Fibroblast of the aortic adventitia (primary cell): ENCODE measurements around the gene TENT4B. TPM values are rescaled to one million over a fixed set of nuclear protein-coding genes. Genes with fewer than 3 reads are reported as not detected.
A peak's percentile ranks its signal among the peaks of the same experiment; 100 is the strongest.

Source experiments
- DNase-seq: peaks from one replicate; pipeline ENCODE4 v3.0.0-alpha.2; 2010; ENCODE audit warnings: low read depth
- H3K4me3 ChIP-seq: 2 replicates; pipeline ENCODE4 v1.5.1; 2011; ENCODE audit warnings: low read depth, mild to moderate bottlenecking, control low read depth, low read length, moderate library complexity
- total RNA-seq: library from RNA; depleted of rRNA; stranded (reverse); fragments of >200 nt; gene quantifications from 2 replicates; pipeline ENCODE4 v1.2.3, GENCODE V29; 2012; ENCODE audit warnings: low replicate concordance
- TF ChIP-seq, protein P1 (sequence below): IDR thresholded peaks from 2 replicates; pipeline ENCODE4 v1.5.1; 2011; ENCODE audit warnings: mild to moderate bottlenecking, low read length, control low read depth, inconsistent platforms; ENCODE audit not compliant: insufficient read depth

TENT4B gene
- total RNA-seq, 1 donor, result 9.7 TPM

DNA sequence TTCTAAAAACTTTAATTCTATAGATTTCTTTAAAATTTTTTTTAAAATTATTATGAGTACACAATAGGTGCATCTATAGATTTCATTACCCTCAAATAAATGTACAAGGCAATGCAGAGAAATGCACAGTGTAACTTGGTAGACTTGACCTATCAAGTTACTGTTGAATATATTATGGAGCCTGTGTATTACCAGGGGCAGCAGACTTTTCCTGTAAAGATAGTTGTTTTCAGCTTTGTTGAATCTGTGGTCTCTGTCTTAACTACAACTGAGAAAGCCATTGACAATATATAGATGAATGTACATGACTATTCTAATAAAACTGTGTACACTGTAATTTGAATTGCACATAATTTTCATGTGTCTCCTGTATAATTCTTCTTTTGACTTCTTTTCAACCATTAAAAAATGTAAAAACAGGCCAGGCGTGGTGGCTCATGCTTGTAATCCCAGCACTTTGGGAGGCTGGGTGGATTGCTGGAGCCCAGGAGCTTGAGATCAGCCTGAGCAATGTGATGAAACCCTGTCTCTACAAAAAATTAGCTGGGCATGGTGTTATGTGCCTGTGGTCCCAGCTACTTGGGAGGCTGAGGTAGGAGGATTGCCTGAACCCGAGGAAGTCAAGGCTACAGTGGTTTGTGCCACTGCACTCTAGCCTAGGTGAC is 39.4 kb downstream of the TENT4B start:
- no peak overlapping the region for H3K4me3 ChIP-seq
- DNase-seq, result no peak
- TF ChIP-seq, protein P1, sequence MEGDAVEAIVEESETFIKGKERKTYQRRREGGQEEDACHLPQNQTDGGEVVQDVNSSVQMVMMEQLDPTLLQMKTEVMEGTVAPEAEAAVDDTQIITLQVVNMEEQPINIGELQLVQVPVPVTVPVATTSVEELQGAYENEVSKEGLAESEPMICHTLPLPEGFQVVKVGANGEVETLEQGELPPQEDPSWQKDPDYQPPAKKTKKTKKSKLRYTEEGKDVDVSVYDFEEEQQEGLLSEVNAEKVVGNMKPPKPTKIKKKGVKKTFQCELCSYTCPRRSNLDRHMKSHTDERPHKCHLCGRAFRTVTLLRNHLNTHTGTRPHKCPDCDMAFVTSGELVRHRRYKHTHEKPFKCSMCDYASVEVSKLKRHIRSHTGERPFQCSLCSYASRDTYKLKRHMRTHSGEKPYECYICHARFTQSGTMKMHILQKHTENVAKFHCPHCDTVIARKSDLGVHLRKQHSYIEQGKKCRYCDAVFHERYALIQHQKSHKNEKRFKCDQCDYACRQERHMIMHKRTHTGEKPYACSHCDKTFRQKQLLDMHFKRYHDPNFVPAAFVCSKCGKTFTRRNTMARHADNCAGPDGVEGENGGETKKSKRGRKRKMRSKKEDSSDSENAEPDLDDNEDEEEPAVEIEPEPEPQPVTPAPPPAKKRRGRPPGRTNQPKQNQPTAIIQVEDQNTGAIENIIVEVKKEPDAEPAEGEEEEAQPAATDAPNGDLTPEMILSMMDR, result no peak

- H3K4me3 ChIP-seq, result no peak overlapping the region
- TF ChIP-seq, protein P1, result no peak
- no peak for DNase-seq
Measured at GRCh38 chr16:50193594-50193993, 40.5 kb downstream of the TENT4B start.

DNA sequence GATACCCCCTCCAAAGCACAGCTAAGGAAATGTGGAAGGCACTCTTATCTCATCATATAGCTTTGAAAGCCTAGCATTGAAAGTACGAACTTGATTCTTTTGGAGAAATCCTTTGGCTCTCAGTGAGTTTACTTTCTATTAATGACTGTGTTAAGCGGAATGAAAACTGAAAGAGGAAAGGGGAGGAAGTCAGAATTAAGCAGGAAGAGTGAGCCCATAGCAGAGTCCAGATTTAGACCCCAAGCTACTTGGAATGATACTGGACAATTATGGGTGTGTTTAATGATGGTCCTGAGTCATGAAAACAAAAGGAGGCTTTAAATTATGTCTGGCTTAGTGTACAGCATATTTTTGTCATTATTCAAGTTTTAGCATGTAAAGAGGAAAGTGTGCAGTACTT is 42.2 kb downstream of the TENT4B start:
- no peak overlapping the region for H3K4me3 ChIP-seq

GRCh38 chr16:50195756-50196155 is 42.6 kb downstream of the TENT4B start:
- H3K4me3 ChIP-seq, result no peak overlapping the region
- DNase-seq, result no peak
- TF ChIP-seq, protein P1, result no peak

More for the DNA sequence above, 42.2 kb downstream of the TENT4B start:
- DNase-seq, result peak; percentile 63
- TF ChIP-seq, protein P1, result no peak

DNA sequence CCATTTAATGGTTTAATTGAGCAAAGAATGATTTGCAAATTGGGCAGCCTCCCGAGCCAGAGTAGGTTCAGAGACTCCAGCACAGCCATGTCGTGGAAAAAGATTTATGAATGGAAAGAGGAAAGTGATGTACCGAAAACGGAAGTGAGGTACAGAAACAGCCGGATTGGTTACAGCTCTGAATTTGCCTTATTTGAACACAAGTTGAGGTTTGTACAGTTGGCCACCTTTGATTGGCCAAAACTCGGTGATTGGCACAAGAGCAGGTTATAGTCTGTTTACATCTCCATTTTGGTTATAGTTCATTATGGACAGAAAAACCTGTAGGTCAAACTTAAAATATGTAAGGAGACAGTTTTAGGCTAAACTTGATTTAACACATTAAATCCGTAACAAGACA is 44.5 kb downstream of the TENT4B start:
- DNase-seq, result no peak
- TF ChIP-seq, protein P1, result no peak
- no peak overlapping the region for H3K4me3 ChIP-seq

DNA sequence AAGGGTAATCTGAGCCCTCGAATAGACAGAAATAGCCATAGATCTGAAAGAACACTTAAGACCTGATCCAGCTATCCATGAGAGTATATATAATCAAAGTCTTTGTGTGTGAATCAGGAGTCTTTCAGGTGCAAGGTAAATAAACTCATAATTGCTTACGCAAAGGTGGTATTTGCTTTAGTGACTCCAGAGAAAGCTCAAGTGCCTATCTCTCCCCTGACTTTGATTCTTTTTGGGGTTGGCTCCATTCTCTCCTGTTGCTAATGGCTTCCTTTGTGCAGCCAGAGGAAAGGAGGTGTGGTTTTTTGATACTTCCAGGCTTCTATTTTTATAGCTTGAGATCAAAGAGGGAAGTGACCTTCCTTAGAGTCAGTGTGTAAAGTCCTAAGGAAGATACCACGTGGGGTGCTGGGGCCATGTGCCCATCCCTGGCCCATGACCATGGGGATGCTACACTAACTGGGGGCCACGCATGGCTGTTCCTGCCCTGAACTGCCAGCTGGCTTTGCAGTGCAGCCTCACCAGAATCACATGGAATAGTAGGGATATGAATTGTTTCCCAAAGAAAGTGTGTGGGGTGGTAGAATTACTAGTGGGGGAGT is 45.8 kb downstream of the TENT4B start:
- no peak overlapping the region for H3K4me3 ChIP-seq
- no peak for DNase-seq
- TF ChIP-seq, protein P1, result no peak

DNA sequence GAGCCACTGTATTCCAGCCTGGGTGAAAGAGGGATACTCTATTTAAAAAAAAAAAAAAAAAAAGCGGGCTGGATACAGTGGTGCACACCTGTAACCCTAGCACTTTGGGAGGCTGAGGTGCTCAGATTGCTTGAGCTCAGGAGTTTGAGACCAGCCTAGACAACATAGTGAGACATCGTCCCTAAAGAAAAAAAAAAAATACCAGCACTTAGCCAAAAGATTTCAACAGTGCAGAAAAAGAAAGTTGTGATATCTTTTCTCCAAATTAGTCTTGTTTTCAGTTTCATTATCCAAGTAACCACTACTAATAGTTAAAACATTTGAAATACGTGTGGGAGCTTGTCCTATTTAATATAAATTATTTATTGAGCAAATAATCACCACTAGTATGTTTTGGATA is 48.7 kb downstream of the TENT4B start:
- peak; percentile 38 for DNase-seq
- no peak overlapping the region for H3K4me3 ChIP-seq
- TF ChIP-seq, protein P1, result no peak
